Stimulated activated naive CD8-positive, alpha-beta T cell treated with anti-CD3 and anti-CD28 coated beads, Interleukin-15, Interleukin-2, amounts not matched to agents 100 ng/mL and 50 ng/mL, for 24 hours (primary cell): ENCODE measurements around the gene LSAMP.
"Not testable (repeated sequence)": the region's sequence is repeated elsewhere in the genome, so short reads cannot be mapped to it uniquely, and the experiment has no call there.

Experiments
- H3K27ac Mint-ChIP-seq: one replicate; pipeline ENCODE4 v1.8.0; 2021; ENCODE audit warnings: mild to moderate bottlenecking, mixed read lengths
- H3K27me3 Mint-ChIP-seq: one replicate; pipeline ENCODE4 v1.8.0; 2021; ENCODE audit warnings: mixed read lengths
- H3K36me3 Mint-ChIP-seq: one replicate; pipeline ENCODE4 v1.8.0; 2021; ENCODE audit warnings: low read depth, mixed read lengths
- H3K4me1 Mint-ChIP-seq: one replicate; pipeline ENCODE4 v1.8.0; 2021; ENCODE audit warnings: low read depth, mixed read lengths
- H3K4me3 Mint-ChIP-seq: one replicate; pipeline ENCODE4 v1.8.0; 2021; ENCODE audit warnings: mild to moderate bottlenecking, mixed read lengths
- H3K9me3 Mint-ChIP-seq: one replicate; pipeline ENCODE4 v1.8.0; 2021; ENCODE audit warnings: mixed read lengths

LSAMP gene

GRCh38 chr3:115871735-115872134, 573.6 kb downstream of the LSAMP start:
- peaks cover 7% of the 10 kb centered on the region for H3K27me3 Mint-ChIP-seq
- no peaks in the 10 kb centered on the region for H3K9me3 Mint-ChIP-seq
- H3K4me3 Mint-ChIP-seq, result no peak overlapping the region
- no peaks in the 10 kb centered on the region for H3K4me1 Mint-ChIP-seq
- H3K36me3 Mint-ChIP-seq, result no peaks in the 10 kb centered on the region
- H3K27ac Mint-ChIP-seq, result no peak overlapping the region

- H3K4me3 Mint-ChIP-seq, result no peak overlapping the region
- H3K4me1 Mint-ChIP-seq, result no peaks in the 10 kb centered on the region
Observed at GRCh38 chr3:115864911-115865310, 580.4 kb downstream of the LSAMP start.

GRCh38 chr3:115862849-115863248, 582.4 kb downstream of the LSAMP start:
- Mint-ChIP-seq H3K9me3 (no peaks in the 10 kb centered on the region), H3K4me1 (no peaks in the 10 kb centered on the region), H3K36me3 (no peaks in the 10 kb centered on the region), H3K27me3 (peaks cover 48% of the 10 kb centered on the region), H3K27ac (no peak overlapping the region), H3K4me3 (no peak overlapping the region)

More at GRCh38 chr3:115864911-115865310, 580.4 kb downstream of the LSAMP start:
- H3K36me3 Mint-ChIP-seq, result no peaks in the 10 kb centered on the region
- H3K27ac Mint-ChIP-seq, result no peak overlapping the region
- H3K27me3 Mint-ChIP-seq, result peaks cover 33% of the 10 kb centered on the region
- no peaks in the 10 kb centered on the region for H3K9me3 Mint-ChIP-seq

DNA sequence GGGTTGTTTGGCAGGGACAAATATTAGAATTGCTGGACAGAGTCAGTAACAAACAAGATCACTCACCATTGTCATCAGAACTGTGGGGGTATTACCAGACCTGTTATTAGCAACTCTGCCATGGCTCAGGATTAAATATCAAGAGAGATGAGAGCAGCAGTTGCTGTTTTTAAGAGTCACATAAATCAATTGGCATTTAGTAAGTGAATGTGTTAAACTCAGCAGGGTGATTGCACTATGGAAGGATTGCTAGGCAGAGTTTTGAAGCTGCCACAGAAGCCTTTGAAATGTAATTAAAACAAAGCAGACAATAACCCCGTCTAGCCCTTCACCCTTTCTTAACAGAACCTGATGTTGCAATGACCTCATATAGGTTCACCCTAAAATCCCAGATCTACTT, 583.2 kb downstream of the LSAMP start:
- H3K27ac Mint-ChIP-seq, result no peak overlapping the region
- no peaks in the 10 kb centered on the region for H3K9me3 Mint-ChIP-seq
- peaks cover 51% of the 10 kb centered on the region for H3K27me3 Mint-ChIP-seq
- no peaks in the 10 kb centered on the region for H3K36me3 Mint-ChIP-seq
- no peaks in the 10 kb centered on the region for H3K4me1 Mint-ChIP-seq
- no peak overlapping the region for H3K4me3 Mint-ChIP-seq

DNA sequence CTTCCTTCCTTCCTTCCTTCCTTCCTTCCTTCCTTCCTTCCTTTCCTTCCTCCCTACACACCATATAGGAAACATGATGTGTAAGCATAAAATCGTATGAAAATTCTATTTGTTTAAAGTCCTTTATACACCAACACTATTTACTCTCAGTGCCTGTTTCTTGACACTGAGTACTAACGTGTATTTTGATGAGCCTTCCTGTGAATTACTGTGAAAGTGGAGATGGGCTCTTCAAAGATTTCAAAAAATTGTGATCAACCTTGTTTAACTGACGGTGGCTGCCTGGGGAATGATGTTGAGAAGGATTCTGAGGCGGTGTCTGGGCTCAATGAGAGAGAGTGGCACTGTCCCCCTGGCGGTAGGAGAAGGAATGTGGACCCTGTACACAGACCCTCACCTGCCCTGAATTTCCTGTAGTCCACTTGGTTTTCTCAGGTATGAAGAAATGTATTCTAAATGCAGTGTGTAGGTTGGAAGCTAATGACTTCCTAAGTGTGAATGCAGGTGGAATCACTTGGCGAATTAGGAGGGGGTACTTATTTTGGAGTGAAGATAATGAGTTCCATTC, 584.0 kb downstream of the LSAMP start:
- no peak overlapping the region for H3K4me3 Mint-ChIP-seq
- H3K27ac Mint-ChIP-seq, result no peak overlapping the region
- no peaks in the 10 kb centered on the region for H3K36me3 Mint-ChIP-seq
- H3K27me3 Mint-ChIP-seq, result peaks cover 48% of the 10 kb centered on the region
- H3K9me3 Mint-ChIP-seq, result no peaks in the 10 kb centered on the region
- H3K4me1 Mint-ChIP-seq, result no peaks in the 10 kb centered on the region

DNA sequence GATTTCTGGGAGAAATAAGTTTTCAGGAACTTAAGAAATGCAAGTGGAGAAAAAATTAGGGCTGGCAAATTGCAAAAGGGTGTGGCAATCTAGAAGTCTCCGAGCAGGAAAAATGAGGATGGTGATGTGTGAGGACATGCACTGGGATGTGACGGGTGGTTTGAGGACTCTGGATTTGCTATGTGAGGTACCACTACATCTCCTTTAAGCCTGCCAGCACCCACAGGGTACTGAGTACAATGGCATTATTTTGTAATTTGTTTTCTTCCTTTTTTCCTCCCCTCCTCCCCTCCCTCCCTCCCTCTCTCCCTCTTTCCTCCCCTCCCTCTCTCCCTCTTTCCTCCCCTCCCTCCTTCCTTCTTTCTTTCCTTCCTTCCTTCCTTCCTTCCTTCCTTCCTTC, 584.5 kb downstream of the LSAMP start:
- no peaks in the 10 kb centered on the region for H3K36me3 Mint-ChIP-seq

GRCh38 chr3:115859002-115859807, 586.1 kb downstream of the LSAMP start:
- H3K36me3 Mint-ChIP-seq, result no peaks in the 10 kb centered on the region
- H3K9me3 Mint-ChIP-seq, result no peaks in the 10 kb centered on the region
- H3K27ac Mint-ChIP-seq, result no peak overlapping the region
- no peaks in the 10 kb centered on the region for H3K4me1 Mint-ChIP-seq
- H3K27me3 Mint-ChIP-seq, result peaks cover 39% of the 10 kb centered on the region
- H3K4me3 Mint-ChIP-seq, result no peak overlapping the region

More for the DNA sequence above, 584.5 kb downstream of the LSAMP start:
- no peaks in the 10 kb centered on the region for H3K9me3 Mint-ChIP-seq
- peaks cover 48% of the 10 kb centered on the region for H3K27me3 Mint-ChIP-seq
- no peaks in the 10 kb centered on the region for H3K4me1 Mint-ChIP-seq
- H3K27ac Mint-ChIP-seq, result no peak overlapping the region
- H3K4me3 Mint-ChIP-seq, result no peak overlapping the region

- H3K9me3 Mint-ChIP-seq, result no peaks in the 10 kb centered on the region
- H3K27me3 Mint-ChIP-seq, result peaks cover 42% of the 10 kb centered on the region
- no peak overlapping the region for H3K27ac Mint-ChIP-seq
- H3K4me3 Mint-ChIP-seq, result no peak overlapping the region
- H3K36me3 Mint-ChIP-seq, result no peaks in the 10 kb centered on the region
- H3K4me1 Mint-ChIP-seq, result no peaks in the 10 kb centered on the region
Observed at GRCh38 chr3:115857518-115858136, 587.7 kb downstream of the LSAMP start.

GRCh38 chr3:115855911-115856310, 589.4 kb downstream of the LSAMP start:
- H3K27me3 Mint-ChIP-seq, result peaks cover 38% of the 10 kb centered on the region
- H3K4me1 Mint-ChIP-seq, result no peaks in the 10 kb centered on the region
- H3K27ac Mint-ChIP-seq, result no peak overlapping the region
- H3K4me3 Mint-ChIP-seq, result no peak overlapping the region
- no peaks in the 10 kb centered on the region for H3K9me3 Mint-ChIP-seq
- no peaks in the 10 kb centered on the region for H3K36me3 Mint-ChIP-seq

GRCh38 chr3:115853104-115853503, 592.2 kb downstream of the LSAMP start:
- no peak overlapping the region for H3K4me3 Mint-ChIP-seq
- no peaks in the 10 kb centered on the region for H3K9me3 Mint-ChIP-seq
- peaks cover 32% of the 10 kb centered on the region for H3K27me3 Mint-ChIP-seq
- H3K27ac Mint-ChIP-seq, result no peak overlapping the region
- no peaks in the 10 kb centered on the region for H3K4me1 Mint-ChIP-seq
- no peaks in the 10 kb centered on the region for H3K36me3 Mint-ChIP-seq

GRCh38 chr3:115852278-115852677, 593.0 kb downstream of the LSAMP start:
- Mint-ChIP-seq H3K9me3 (no peaks in the 10 kb centered on the region), H3K27me3 (peaks cover 24% of the 10 kb centered on the region), H3K36me3 (no peaks in the 10 kb centered on the region), H3K4me1 (no peaks in the 10 kb centered on the region), H3K27ac (no peak overlapping the region), H3K4me3 (no peak overlapping the region)

DNA sequence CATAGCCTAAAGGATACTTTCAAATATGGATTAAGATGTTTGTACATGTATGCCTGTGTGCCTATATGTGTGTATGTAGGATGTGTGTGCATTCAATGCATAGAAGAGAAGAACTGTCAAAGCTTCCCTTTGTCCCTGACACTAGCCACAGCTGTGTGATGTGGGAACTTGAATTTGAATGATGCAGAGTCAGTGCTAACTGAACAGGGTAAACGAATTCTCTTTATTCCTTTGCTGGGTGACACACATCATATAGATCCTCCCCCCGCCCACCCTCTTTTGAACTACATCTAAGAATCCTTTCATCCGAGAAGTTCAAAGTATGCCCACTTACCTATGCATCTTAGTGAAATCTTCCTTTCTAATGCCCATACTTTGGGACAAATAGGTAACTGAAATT, 593.7 kb downstream of the LSAMP start:
- Mint-ChIP-seq H3K9me3 (no peaks in the 10 kb centered on the region), H3K36me3 (no peaks in the 10 kb centered on the region), H3K4me1 (no peaks in the 10 kb centered on the region), H3K27ac (no peak overlapping the region), H3K27me3 (peaks cover 21% of the 10 kb centered on the region), H3K4me3 (no peak overlapping the region)

- no peak overlapping the region for H3K4me3 Mint-ChIP-seq
- no peaks in the 10 kb centered on the region for H3K9me3 Mint-ChIP-seq
- no peaks in the 10 kb centered on the region for H3K4me1 Mint-ChIP-seq
- no peaks in the 10 kb centered on the region for H3K36me3 Mint-ChIP-seq
- no peak overlapping the region for H3K27ac Mint-ChIP-seq
- peaks cover 18% of the 10 kb centered on the region for H3K27me3 Mint-ChIP-seq
Observed at GRCh38 chr3:115848641-115849040, 596.6 kb downstream of the LSAMP start.

- Mint-ChIP-seq H3K27ac (no peak overlapping the region), H3K36me3 (no peaks in the 10 kb centered on the region), H3K9me3 (no peaks in the 10 kb centered on the region), H3K4me1 (no peaks in the 10 kb centered on the region), H3K27me3 (peaks cover 7% of the 10 kb centered on the region), H3K4me3 (no peak overlapping the region)
Observed at GRCh38 chr3:115845986-115846385, 599.3 kb downstream of the LSAMP start.

DNA sequence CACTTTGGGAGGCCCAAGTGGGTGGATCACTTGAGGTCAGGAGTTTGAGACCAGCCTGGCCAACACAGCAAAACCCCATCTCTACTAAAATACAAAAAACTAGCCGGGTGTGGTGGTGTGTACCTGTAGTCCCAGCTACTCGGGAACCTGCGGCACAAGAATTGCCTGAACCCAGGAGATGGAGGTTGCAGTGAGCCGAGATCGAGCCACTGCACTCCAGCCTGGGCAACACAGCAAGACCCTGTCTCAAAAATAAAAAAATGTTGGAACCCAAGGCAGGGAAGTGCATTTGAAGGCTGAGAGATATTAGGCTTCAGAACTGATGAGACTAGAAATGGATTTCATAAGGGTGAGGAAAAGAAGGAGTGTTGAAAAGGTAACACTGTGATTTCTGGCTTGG, 600.6 kb downstream of the LSAMP start:
- H3K9me3 Mint-ChIP-seq, result not testable (repeated sequence)

More for the DNA sequence above, 600.6 kb downstream of the LSAMP start:
- not testable (repeated sequence) for H3K4me1 Mint-ChIP-seq, H3K27ac Mint-ChIP-seq, H3K27me3 Mint-ChIP-seq, H3K4me3 Mint-ChIP-seq, H3K36me3 Mint-ChIP-seq
